NCI-H446 treated with DMSO at 0.1 percent for 48 hours (cell line): ENCODE results near the gene C1orf122.

Experiments
- DNase-seq: peaks from one replicate; lab custom pipeline; 2025; lab: John Stamatoyannopoulos, UW

Gene C1orf122

GRCh38 chr1:37845786-37846185 is 38.2 kb downstream of the C1orf122 start:
- no peak for DNase-seq

GRCh38 chr1:37846647-37847339 is 39.2 kb downstream of the C1orf122 start:
- no peak for DNase-seq

GRCh38 chr1:37849480-37849879 is 41.9 kb downstream of the C1orf122 start:
- no peak for DNase-seq

- DNase-seq: no peak
These were observed 42.9 kb downstream of the C1orf122 start for GRCh38 chr1:37850352-37850955.

- no peak for DNase-seq
These were observed 43.7 kb downstream of the C1orf122 start for GRCh38 chr1:37851262-37851661.

GRCh38 chr1:37851782-37852210 is 44.2 kb downstream of the C1orf122 start:
- DNase-seq: no peak

- no peak for DNase-seq
These were observed 45.6 kb downstream of the C1orf122 start for GRCh38 chr1:37853157-37853556.

GRCh38 chr1:37854406-37854805 is 46.8 kb downstream of the C1orf122 start:
- DNase-seq: no peak
